GM18499 (cell line): ENCODE results near the gene BCAR1.
"Not testable (repeated sequence)": the region's sequence is repeated elsewhere in the genome, so short reads cannot be mapped to it uniquely, and the experiment has no call there.

Experiments used
- ATAC-seq: cut with Tn5 transposase; IDR thresholded peaks from one replicate; pipeline ENCODE4 v1.9.1; 2021; ENCODE audit warnings: moderate number of reproducible peaks; ENCODE audit not compliant: insufficient read depth, unreplicated experiment

Gene BCAR1

DNA sequence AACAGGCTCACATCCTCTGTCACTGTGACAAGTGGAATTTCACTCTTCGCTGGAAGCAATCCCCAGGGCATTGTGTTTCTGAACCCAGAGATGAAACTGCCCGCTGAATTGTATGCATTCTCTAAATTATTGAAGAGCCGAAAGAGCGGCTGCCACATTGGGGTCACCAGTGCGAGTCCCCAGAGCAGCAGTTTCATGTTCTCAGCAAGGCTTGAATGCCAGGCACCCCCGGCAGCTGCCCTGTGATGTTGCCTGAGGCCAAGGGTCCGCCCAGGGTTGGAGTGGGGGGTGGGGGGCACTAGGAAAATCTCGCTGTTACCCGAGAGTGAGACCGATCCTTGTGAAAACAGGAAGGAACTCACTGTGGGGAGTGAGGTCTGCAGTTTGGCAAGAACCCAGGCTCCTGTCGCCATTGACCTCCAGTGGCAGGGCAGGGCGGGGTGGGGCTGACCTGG is 20.7 kb upstream of the BCAR1 start:
- ATAC-seq: no peak

DNA sequence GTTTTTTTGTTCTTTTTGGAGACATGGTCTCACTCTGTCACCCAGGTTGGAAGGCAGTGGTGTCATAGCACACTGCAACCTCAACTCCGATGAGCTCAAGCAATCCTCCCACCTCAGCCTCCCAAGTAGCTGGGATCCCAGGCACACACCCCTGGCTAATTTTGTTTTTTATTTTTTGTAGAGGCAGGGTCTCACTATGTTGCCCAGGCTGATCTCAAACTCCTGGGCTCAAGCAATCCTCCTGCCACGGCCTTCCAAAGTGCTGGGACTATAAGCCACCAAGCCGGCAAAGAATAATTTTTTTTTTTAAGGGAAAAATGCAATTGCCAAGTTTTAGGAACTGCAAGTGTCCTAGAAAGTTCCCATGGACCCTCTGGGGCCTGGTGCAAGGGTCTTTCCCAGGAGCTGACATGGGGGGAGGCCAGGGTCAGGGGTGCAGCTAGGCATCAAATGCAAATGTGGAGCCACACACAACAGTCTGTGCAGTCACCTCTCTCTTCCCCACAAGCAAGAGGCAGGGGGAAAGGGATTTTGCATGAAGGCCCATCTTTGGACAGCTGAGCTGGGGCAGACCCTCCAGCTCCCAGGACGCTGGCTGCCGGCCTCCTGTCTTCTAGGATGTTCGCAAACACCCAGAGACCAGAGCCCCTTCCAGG is 20.1 kb upstream of the BCAR1 start:
- ATAC-seq: no peak

DNA sequence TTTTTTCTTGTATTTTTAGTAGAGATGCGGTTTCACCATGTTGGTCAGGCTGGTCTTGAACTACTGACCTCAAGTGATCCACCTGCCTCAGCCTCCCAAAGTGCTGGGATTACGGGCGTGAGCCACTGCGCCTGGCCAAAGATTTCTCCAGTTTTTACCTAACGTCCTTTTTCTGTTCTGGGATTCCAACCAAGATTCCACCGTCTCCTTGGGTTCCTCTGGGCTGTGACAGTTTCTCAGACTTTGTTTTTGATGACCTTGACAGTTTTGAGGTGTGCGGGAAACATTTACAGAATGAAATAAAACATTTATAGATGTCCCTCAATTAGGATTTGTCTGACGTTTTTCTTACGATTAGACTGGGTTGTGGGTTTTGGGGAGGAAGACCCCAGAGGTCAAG is 17.9 kb upstream of the BCAR1 start:
- not testable (repeated sequence) for ATAC-seq

DNA sequence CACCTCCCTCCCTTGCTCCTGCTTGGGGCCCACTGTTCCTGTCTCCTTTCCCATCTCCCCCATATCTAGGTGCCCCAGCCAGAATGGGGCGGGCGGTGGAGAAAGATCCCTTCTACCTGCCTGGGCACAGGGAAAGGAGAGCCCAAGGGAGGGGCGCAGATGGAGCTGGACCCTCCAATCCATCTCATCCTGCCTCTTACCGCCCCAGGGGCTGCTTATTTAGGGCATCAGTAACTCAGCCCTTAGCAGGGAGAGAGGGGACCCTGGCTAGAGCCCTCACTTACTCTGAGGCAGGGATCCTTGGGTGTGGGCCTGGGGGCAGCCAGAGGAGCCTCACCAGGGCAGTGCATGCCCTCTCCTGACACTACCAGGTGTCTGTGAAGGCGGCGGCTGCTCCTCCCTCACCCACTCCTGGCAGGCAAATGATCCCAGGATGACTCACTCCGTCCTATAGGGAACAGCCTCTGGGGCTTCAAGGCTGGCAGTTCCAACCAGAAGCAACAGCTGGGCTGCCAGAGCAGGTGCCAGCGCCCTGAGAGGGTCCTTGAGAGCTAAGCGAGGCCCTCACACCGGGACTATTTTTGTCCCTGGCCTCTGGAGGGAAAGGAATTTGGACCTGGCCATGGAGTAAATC is 16.3 kb upstream of the BCAR1 start:
- ATAC-seq: no peak

DNA sequence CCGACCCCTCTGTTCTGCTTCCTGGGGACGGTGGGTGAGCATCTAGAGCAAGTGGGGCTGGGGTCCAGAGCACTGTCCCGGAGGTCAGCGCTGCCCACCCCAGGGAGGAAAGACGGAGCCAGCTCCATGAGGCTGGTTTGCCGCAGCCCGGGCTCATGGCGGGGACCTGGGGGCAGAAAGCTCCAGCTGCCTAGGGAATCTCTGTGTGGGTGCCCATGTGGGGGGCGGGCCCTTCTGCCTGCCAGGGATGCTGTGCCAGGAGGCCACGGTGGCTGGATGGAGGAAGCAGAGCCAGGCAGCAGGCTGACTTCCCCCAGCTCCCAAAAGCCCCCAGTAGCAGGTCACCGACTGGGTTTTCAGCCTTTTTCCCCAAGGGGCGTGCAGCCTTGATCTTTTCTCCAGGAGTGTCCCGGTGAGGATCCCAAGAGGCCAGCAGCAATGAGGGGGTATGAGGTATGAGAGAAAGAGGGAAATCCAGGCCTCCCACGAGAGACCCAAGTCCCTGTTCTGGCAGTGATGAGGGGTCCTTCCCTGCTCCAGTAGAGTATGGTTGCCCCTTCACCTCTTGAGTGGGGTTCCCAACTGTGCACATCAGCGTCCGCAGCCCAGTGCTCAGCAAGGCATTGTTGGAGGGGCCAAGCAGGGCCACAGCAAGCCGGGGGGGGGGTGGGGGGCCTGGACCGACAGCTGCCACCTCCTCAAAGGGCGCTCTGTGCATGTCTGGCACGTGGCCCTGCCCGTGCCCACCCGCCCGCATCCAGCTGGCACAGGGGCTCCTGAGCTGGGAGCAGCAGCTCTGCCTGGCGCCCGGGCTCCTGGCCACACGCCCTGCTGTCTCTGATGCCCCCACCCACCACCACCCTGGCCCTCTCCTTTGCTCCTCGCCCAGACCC is 15.6 kb upstream of the BCAR1 start:
- no peak for ATAC-seq

DNA sequence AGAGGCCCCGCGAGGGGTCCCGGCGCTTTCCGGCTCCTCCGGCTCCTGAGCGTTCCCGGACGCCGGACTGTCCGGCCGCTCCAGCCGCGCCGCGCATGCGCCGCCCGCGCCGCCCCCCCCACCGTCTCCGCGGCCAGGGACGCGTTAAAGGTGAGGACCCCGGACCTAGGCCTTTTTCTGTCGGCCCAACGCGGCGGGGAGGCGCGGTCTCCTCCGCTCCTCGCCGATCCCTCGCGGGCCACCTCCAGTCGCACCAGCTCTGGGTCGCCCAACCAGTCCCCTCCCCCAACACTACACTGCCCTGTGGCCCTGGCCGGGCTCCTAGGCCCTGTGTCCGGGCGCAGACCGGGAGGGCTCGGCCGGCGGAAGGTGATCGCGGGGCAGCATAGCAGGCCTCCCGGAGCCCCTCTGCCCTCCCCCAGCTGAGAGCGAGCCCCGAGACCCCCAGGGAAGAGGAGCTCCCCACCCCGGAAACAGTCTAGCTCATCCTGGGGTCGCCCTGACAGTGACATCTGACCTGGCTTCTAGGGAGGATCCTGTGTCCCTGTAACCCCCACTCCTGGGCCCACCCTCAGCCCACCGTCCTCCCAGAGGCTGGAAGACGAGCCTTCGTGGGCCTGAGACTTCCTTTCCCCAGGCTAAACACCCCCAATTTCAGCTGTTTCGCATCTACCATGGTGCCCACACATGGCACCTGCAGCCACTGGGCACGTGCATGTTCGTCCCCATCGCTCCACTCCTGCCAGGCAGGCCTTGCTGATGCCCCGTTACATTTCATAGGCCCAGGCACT is 14.7 kb upstream of the BCAR1 start:
- ATAC-seq: no peak

DNA sequence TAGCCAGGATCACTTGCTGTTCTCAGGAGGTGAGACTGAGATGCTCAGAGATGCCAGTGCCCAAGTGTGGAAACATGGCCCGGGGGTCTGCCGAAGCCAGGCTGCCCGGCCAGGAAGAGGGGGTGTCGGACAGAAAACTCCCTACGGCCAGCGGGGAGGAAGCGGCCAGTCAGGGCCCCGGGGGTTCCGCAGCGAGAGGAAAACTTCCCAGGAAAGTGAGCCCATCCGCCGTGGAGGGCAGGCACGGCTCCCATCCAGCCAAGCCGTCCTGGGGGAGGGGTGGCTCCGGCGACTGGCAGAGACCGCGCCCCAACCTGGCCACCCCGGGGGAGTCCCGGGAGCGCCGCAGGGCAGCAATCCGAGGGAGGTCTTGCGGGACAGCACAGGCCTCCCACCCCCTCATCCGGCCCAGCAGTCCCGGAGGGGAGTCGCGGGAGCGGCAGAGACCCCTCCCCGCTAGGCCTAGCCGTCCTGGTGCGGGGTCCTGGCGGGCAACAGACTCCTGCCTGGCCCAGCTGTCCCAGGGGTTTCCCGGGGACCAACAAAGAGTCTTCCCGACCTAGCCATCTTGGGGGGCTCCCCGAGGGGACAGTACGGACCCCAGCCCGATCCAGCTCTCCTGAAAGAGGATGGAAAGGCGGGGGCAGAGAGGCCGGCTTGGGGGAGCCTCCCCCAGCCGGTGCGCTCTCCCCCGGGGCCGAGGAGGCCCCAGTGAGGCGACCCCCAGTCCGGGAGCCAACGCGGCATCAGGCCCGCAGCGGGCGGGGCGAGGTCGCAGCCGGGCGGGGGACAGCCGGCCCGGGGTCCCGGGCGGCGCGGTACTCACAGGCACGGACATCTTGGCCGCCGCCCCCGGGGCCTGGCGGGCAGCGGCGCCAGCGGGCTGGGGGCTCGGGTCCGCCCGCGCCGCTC is 13.8 kb upstream of the BCAR1 start:
- ATAC-seq: no peak

DNA sequence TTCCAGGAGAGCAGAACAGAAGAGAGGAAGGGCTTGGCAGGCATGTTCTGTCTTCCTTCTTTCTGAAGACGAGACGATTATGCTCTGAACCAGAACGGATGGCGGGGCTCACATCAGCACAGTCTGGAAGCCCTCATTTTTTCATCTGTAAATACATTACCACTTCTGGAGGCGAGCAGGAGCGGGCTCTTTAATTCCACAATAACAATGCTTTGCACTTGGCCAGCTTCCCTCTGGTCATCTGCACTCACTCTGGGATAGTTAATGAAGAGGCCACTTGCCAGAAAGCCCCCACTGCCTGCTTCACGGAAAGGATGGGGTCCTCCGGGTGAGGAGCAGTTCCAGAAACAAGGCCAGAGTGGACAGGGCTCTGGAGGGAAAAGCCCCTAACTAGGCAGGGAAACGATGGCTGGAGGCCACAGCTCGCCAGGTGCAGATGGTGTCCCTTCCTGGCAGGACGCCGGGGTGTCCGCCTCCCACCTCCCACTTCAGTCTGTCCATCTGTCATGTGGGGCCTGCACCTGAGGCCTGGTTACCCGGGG is 13.1 kb upstream of the BCAR1 start:
- no peak for ATAC-seq

DNA sequence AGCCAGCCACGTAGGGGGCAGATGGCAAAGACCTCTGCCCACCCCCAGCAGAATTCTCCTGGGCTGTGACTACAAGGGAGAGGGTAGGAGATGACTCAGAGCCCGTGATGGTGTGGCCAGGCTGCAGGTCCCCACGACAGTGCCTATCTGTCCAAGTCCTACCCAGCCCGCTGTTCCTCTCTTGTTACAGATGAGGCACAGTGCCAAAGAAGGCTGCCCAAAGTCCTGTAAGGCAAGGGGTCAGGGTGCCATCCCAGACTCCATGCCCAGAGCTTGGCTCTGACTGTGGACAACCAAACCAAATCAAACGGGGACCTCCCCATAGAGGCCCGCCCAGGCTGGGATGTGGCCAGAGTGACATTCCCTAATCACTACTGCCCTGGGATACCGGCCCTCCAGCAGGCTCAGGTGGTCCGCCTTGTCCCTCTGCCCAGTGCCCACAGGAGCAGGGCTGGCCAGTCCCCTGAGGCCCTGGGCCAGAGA is 12.6 kb upstream of the BCAR1 start:
- no peak for ATAC-seq

DNA sequence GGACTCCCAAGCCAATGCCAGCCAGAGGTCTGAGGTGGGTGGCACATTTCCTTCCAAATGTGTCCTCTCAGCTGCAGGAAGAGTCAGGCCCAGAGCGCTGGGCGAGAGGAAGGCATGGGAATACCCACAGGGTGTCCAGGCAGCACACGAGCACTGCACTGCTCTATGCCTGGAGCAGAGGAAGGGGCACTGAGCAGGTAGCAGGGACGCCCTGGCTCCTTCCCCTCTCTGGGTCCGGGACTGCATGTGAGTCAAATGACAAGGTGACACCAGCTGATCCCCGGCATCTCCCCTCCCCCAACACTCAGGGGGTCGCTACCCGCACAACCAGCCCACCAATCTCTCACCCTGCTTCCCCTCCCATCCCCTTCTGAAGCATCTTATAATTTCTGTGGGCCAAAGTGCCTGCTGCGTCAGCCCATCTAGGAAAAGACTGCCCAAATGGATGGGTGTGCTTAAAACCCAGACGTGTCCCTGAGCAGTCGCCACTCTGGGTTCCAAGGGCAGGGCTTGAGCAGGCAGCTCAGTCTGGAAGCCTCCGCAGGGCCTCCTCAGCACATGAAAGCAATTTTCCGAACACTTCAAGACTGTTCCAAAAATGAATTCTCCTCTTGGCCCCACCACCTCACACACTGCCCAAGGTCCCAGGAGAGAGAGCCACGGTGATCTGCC is 12.0 kb upstream of the BCAR1 start:
- ATAC-seq: no peak

DNA sequence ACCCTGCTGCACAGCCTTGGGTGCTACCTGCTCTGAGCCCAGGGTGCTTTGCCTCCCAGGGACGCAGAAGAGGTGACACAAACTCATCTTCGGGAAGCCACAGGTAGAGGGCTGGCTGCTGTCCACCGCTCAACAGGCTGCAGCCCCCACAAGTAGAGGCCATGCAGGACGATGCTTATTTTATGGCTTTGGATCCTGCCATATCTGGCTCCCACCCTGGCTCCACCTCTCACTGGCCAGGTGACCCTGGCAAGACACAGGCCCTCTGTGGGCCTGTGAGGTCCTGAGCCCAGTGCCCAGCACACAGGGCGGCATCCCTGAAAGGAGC is 11.3 kb upstream of the BCAR1 start:
- no peak for ATAC-seq

DNA sequence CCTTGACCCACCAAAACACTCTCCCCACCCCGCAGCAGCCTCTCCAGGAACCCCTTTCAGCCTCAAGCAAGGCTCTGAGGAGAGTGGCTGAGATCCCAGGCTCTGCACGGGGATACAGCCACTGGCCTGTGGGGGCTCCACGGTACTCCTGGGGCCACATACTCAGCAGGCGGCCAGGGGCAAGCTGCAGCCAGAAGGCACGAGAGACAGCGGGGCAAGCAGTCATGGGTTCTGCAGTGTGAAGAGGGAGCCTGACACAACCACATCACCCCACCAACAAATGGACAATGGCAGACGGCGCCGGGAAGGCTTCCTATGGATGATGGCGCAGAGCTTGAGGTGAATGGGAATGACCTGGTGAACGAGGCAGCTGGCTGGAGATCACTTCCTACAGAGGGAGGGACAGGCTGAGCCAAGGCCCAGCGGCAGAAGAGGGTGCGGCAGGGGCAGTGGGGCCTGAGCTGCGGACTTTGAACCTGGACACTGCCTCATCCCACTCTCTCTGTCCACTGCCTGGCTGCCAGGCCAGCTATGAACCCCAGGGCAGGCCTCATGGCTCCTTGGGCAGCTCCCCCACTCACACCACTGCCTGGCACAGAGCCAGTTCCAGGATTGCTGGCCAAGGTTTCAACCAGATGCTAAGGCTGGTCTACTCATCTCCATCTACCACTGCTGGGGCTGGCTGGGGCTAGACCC is 10.8 kb upstream of the BCAR1 start:
- no peak for ATAC-seq

DNA sequence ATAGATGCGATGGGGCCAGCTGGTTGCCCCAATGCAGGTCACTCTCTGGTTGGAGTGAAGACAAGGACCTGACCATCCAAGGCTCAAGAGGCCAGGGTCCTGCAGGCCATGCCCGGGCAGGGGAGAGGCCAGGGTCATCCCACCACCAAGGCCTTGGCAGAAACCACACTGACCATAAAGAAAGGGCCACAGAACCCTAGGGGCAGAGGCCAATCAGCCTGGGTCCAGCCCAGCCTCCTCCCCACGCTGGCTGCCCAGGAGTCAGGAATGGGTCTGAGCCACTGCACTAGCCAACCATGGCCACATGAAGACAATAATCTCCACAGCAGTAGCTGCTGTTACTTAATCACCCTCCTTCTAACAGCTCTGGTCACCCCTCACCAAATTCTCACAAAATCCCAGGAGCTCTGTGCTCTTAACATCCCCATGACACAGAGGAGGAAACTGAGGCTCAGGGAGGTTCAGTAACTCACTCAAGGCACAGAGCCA is 10.2 kb upstream of the BCAR1 start:
- ATAC-seq: no peak

DNA sequence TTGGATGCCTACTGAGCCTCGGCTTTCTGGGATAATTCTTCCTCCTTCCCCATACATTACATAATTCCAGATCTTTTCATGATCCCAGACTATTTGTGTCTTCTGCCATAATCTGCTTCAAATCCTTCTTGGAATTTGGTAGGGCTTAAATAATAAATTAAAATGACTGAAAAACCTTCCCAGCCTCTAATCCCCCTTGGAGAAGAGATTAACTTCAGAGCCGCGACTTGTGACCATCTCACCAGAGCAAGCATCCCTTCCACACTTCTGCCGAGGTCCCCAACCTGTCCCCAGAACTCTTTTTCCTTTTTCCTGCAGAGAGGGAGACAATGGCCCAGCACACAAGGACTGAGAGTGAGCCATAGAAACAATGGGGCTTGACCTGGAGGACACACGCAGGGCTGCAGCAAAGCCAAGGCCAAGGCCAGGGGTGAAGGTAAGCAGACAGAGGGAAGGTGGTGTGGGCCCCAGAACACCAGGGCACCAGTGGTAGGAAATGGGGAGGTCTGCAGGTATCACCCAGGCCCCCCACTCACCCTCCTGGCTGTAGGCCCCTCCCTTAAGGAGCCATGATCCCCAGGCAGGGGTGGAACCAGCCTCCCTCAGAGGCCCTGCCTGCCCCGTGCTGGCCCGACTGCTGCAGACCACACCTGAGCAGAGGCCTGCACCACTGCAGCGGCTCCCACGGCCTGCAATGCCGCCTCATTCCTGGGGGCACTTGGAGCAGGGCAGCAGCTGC is 9.6 kb upstream of the BCAR1 start:
- ATAC-seq: no peak

DNA sequence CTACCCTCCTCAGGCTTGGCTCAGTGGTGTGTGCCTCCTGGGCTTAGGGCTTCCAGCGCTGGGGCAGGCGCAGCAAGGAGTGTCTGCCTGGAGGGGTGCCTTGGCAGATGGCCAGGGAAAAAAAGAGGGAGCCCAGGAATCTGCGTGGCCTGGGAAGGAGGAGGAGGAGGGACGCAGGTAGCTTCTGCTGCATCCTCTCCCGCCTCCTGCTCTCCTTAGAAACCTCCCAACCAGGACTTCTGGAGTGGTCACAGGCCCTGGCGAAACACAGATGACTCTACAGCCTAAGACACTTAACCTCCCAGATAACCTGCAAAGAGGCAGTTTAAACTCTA is 7.3 kb upstream of the BCAR1 start:
- ATAC-seq: no peak

DNA sequence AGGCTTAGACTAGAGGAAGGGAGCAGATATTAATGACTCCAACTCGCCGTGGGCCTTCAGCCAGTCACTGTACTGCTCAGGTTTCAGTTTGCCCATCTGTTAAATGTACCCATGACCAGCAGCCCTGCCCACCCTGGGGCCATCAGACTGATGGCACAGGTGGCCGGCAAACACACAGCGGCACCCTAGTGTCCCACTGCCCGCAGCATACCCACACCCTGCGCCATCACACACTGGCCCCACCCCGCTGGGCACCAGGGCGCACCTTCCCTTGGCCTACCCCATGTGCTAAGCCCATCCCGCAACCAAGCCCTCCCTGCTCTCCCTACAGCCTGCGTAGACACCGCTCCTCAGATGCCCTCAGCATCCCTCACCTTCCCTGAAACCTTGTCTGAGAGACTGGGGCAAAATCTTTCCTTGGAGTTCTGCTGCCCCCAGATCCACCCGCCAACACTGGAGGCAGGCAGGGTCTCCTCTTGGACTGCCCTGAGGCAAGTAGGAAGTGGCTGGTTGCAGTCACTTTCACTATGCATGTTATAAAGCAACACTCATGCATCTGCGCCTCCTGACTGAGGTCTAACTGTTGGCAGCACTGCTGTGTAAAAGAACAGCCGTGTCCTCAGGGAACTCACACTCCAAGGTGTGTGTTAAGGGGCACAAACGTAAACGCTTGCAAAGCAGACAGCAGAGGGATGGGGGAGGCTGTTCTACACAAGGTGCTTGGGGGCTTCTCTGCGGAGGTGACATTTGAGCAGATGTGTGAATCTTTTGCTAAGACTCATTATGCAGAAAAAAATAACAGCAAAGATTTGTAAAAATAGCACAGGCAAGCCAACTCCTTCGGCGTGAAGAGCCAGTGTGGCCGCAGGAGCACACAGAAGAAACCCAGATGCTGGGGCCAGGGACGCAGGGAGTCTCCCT is 6.7 kb upstream of the BCAR1 start:
- no peak for ATAC-seq
